ENCODE data around the gene PHYKPL. TPM values are rescaled to one million over a fixed set of nuclear protein-coding genes. Genes with fewer than 3 reads are reported as not detected.

The PHYKPL gene
- polyA plus RNA-seq (ENCODE audit: insufficient read length) = 118 TPM
- long read RNA-seq, donor 1, partial matches to known transcripts = 0 of 4 reads
- long read RNA-seq, donor 1, other reads (novel, unspliced or antisense) = 0 of 4 reads
- long read RNA-seq, donor 2, partial matches to known transcripts = 6 of 9 reads
- long read RNA-seq, donor 2, other reads (novel, unspliced or antisense) = 0 of 9 reads
- long read RNA-seq, donor 3, partial matches to known transcripts = 0 of 3 reads
- long read RNA-seq, donor 3, other reads (novel, unspliced or antisense) = 0 of 3 reads
- long read RNA-seq, donor 4, partial matches to known transcripts = 6 of 6 reads
- long read RNA-seq, donor 4, other reads (novel, unspliced or antisense) = 0 of 6 reads
- long read RNA-seq, donor 5, transcript PHYKPL-201 (13 exons, 2,038 nt) = major isoform, 6 of 417 reads
- long read RNA-seq, donor 5, partial matches to known transcripts = 328 of 417 reads
- long read RNA-seq, donor 5, other reads (novel, unspliced or antisense) = 82 of 417 reads
- long read RNA-seq, donor 6, partial matches to known transcripts = 8 of 10 reads
- long read RNA-seq, donor 6, other reads (novel, unspliced or antisense) = 0 of 10 reads
- long read RNA-seq, donor 7, transcript PHYKPL-201 (13 exons, 2,038 nt) = major isoform, 9 of 10 reads
- long read RNA-seq, donor 7, partial matches to known transcripts = 0 of 10 reads
- long read RNA-seq, donor 7, other reads (novel, unspliced or antisense) = 0 of 10 reads
- long read RNA-seq, donor 8, partial matches to known transcripts = 5 of 5 reads
- long read RNA-seq, donor 8, other reads (novel, unspliced or antisense) = 0 of 5 reads

GRCh38 chr5:178232124-178232919 lies at the start of gene PHYKPL:
TSS of gene PHYKPL (minus strand) at chr5:178232802. CDS start at chr5:178232550, 252 bp downstream.
- DNase-seq = peak; percentile 60

DNA sequence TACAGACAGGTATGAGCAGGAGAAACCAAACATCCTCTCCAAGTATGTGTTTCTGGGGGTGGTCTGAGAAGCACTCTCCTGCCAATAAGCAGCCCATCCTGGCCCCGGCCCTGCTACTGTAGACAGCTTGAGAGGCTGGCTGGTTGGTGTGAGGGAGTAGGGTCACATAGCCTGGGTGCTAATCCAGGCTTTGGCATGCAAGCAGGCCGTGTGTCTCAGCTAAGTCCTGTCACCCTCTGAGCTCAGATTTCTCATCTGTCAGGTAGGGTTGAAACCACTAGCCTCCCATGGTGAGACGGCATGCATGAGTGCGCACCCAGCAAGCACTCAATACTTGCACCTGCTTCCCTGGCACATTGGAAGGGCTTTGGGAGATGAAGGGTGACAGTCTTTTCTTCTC lies 49.8 kb upstream of the PHYKPL start:
- DNase-seq = no peak

DNA sequence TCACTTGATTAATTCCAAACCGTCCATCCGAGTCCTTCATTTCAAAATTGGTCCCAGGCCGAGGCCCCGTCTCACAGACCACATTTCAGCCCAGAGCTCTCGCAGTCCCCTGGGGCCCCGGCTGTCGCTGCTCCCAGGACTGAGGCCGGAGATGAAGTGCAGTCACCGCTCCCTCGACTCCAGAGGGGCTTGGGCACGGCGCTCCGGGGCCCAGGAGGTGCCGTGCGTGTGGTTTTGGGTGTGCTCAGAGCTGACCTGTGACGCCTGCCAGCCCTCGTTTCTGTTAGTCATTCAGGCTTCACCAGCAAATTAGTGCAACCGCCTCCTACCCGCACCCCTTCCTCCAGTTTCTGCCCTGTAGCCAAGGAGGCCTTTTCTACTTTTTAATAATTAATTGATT lies 48.7 kb upstream of the PHYKPL start:
- DNase-seq = no peak

- DNase-seq = no peak
Measured at GRCh38 chr5:178280631-178281030, 48.0 kb upstream of the PHYKPL start.

DNA sequence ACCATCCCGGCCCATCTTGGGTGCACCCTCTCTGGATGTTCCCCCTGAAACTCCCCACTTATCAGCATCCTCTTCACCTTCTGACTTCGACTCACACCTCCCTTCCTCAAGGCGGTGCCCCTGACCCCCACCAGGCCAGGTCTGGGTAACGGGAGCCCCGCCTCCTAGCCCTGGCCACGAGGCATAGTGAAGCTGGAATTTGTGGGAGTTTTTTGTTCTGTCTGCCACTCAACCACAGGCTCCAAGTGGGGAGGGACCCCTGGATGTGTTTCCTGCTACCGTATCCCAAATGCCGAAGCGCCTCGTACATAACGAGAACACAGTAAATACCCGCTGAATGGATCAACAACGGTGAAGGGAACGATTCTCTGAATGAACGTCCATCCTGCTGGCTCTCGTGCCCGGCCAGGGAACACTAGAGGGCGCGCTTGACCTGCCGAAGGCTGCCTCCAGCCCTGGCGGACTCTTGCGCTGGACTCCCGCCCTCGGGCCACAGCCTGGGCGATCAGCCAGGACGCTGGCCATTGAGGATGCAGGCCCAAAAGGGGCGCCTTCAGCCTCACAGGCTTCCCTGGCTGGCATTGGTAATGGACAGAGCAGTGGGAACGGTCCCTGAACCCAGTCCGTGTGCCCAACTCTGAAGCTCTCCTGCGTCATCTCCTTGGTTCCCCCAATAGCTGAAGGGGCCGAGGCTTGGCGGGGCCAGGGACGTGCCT lies 47.3 kb upstream of the PHYKPL start:
- DNase-seq = peak; percentile 80

DNA sequence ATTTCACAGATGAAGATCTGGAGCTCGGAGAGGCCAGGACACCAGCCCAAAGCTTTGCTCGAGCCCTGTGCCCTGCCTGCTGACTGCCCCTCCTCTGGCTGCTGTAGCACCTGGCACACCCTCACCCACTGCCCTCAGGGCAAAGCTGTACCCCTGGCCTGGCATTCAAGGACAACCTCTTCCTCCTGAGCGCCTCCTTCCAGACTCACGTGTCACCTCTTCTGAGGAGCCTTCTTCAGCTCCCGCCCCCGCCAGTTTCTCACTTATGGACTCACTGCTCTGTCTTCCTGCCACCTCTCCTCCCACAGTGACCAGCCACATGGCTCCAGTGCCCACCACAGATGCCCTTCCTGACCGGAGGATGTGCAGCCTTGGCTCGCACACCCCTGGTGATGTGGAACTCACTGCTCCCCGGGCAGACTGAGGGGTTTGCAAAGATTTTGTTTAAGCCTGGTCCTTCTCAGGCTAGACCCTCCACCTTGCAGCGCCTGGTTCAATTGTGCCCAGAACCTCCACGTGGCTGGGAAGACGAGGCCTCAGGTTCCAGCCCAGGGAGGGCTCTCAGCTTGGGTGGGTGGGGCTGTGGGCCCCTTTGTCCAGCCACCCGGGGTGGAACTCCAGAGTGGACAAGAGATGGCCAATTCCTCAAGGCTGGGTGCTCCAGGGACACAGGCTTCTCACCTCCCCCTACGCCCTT lies 46.6 kb upstream of the PHYKPL start:
- DNase-seq = no peak

GRCh38 chr5:178278358-178279023 lies 45.9 kb upstream of the PHYKPL start:
- DNase-seq = no peak

DNA sequence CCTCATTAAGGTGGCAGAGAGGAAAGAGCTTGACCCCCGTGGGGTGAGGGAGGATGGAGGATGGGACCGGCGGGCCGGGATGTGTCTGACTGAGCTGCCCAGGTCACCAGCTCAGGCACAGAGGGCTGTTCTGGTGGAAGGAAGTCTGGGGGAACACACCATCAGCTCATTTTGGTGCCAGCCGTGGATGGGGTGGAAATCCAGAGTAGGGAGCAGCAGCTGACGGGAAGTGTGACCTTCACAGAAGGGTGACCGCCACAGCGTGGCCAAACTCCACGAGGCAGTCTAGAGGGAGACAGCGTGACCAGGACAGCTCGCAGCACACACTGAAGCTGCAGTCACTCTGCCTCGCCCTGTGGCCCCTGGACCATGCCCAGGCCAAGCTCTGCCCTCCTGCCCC lies 45.3 kb upstream of the PHYKPL start:
- DNase-seq = no peak

DNA sequence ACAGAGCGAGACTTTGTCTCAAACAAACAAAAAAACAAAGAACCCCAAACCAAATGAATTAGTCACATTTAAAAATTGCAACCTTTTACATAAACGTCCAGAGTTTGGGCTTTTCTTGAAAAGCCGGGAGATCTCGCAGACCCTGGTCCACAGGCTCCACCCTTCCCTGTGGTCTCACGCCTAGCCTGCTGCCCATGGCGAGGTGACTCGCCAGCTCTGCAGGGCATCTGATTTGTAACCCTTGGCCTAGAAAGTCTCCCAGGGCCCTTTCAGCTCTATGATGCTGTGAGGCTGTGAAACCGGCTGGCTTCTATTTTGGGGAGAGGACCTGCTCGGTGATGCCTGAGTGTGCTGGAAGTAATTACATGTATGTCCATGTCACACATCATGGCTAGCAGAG lies 44.7 kb upstream of the PHYKPL start:
- DNase-seq = no peak

- no peak for DNase-seq
Measured at GRCh38 chr5:178274781-178275537, 42.4 kb upstream of the PHYKPL start.

DNA sequence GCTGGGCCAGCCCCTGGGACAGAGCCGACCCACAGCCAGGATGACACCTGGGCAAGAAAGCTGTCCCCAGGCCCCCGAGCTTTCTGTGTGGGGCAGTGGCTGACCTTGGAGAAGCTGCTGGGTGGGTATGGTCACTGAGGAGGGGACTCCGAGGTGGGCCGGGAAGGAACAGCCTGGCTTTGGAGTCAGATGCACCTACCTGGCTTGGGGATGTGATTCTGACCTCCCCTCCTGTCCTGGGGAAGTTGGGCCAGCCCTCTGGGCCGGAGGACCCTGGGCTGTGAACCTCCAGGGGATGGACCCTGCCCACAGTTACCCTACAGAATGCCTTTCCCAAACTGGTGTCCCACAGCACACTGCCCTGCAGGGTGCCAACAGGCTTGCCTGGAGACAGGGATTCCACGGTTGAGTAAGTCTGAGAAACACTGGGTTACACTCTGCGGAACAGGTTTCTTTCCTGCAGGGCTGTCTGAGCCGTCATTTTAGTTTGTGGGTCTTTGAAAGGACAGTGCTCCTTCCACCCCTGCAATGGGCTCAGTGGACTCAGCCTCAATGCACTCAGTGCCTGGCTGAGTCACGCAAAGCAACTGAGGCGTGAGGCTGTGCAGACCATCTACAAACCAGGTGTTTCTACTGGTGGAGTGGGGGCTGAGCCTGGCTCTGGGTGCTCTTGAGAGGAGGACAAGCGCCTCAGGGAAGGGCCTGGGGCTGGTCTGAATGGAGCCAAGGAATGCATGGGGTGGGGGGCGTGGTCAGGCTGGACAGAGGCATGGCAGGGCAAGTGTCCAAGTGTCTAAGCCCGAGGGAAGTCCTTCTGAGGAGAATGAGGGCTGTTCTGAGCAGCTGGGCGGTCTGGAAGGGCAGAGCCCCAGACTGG lies 41.3 kb upstream of the PHYKPL start:
- no peak for DNase-seq

GRCh38 chr5:178273041-178273440 lies 40.4 kb upstream of the PHYKPL start:
- DNase-seq = no peak

DNA sequence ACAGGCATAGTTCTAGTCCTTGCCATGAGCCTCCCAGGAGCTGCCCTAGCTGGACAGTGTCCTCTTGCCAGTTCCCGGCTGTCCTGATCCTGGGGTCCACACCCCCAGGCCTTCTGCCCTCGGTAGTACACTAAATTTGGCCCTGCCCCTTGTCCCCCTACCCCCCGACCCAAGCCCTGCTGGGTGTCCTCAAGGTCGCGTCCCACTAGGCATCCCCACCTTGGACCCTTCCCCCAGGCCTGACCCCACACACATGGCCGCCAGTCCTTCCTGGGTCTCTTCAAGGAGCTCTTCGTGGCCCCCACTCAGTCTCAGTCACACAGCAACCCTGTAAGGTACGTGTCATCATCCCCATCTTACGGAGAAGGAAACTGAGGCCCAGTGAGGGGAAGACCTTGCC lies 40.0 kb upstream of the PHYKPL start:
- DNase-seq = no peak

- no peak for DNase-seq
Measured at GRCh38 chr5:178271726-178272479, 39.3 kb upstream of the PHYKPL start.

GRCh38 chr5:178271231-178271630 lies 38.6 kb upstream of the PHYKPL start:
- DNase-seq = no peak

DNA sequence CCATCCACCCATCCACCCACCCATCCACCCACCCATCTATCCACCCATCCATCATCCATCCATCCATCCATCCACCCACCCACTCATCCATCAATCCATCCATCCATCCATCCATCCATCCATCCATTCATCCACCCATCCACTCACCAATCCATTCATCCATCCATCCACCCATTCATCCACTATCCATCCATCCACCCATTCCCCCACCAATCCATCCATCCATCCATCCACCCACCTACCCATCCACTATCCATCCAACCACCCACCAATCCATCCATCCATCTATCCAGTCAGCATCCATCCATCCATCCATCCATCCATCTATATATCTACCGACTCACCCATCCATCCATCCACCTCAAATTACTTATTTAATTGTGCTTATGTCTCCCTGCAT lies 36.9 kb upstream of the PHYKPL start:
- no peak for DNase-seq

GRCh38 chr5:178267876-178268275 lies 35.3 kb upstream of the PHYKPL start:
- DNase-seq = no peak

GRCh38 chr5:178267245-178267644 lies 34.6 kb upstream of the PHYKPL start:
- no peak for DNase-seq
